HL-60 (cell line): ENCODE results near the gene COL4A6.

ENCODE experiments used
- GABPA ChIP-seq: IDR thresholded peaks from 2 replicates; pipeline ENCODE4 v1.6.1; 2012; ENCODE audit warnings: low read depth
- POLR2AphosphoS5 ChIP-seq: IDR thresholded peaks from 2 replicates; pipeline ENCODE4 v1.6.1; 2012; ENCODE audit warnings: low read depth
- SPI1 ChIP-seq: IDR thresholded peaks from 2 replicates; pipeline ENCODE4 v1.6.1; 2012; ENCODE audit warnings: low read depth, mild to moderate bottlenecking, borderline replicate concordance
- TF ChIP-seq, protein P1 (sequence below): IDR thresholded peaks from one replicate; pipeline ENCODE4 v1.5.1; 2011; ENCODE audit warnings: low read length, control low read depth, inconsistent platforms; ENCODE audit not compliant: insufficient read depth
- TF ChIP-seq, protein P2 (sequence below): IDR thresholded peaks from 2 replicates; pipeline ENCODE4 v1.6.1; 2012; ENCODE audit warnings: low read depth; ENCODE audit not compliant: insufficient replicate concordance

DNA sequence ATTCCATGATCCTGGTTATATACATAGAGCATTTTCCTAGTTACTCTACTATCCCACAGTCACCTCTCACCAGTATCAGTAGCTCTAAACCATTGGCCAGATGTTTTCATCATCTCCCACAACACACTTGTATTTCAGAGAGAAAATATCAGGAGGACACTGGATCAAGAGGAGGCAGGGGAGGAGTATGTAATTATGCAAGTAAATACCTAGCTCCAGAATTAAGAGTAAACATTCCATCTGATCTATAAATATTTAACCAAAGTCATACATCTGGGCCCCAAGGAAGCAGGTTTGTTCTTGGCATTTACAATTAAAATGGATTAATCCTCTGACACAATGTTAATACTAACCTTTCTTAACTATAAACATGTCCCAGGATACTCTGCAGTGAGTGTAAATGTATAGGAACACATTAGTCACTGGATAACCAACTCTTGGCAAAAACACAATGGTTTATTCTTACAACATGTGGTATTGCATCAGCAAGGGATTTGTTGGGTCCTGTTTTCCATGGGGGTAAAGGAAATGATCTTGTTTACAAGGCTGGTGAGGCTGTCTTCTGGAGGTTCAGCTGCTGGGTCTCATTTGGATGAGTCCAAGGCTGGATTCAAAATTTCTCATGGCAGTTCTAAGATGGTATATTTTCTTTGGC lies 176.5 kb downstream of the COL4A6 start:
- TF ChIP-seq, protein P1, sequence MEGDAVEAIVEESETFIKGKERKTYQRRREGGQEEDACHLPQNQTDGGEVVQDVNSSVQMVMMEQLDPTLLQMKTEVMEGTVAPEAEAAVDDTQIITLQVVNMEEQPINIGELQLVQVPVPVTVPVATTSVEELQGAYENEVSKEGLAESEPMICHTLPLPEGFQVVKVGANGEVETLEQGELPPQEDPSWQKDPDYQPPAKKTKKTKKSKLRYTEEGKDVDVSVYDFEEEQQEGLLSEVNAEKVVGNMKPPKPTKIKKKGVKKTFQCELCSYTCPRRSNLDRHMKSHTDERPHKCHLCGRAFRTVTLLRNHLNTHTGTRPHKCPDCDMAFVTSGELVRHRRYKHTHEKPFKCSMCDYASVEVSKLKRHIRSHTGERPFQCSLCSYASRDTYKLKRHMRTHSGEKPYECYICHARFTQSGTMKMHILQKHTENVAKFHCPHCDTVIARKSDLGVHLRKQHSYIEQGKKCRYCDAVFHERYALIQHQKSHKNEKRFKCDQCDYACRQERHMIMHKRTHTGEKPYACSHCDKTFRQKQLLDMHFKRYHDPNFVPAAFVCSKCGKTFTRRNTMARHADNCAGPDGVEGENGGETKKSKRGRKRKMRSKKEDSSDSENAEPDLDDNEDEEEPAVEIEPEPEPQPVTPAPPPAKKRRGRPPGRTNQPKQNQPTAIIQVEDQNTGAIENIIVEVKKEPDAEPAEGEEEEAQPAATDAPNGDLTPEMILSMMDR = no peak
- TF ChIP-seq, protein P2, sequence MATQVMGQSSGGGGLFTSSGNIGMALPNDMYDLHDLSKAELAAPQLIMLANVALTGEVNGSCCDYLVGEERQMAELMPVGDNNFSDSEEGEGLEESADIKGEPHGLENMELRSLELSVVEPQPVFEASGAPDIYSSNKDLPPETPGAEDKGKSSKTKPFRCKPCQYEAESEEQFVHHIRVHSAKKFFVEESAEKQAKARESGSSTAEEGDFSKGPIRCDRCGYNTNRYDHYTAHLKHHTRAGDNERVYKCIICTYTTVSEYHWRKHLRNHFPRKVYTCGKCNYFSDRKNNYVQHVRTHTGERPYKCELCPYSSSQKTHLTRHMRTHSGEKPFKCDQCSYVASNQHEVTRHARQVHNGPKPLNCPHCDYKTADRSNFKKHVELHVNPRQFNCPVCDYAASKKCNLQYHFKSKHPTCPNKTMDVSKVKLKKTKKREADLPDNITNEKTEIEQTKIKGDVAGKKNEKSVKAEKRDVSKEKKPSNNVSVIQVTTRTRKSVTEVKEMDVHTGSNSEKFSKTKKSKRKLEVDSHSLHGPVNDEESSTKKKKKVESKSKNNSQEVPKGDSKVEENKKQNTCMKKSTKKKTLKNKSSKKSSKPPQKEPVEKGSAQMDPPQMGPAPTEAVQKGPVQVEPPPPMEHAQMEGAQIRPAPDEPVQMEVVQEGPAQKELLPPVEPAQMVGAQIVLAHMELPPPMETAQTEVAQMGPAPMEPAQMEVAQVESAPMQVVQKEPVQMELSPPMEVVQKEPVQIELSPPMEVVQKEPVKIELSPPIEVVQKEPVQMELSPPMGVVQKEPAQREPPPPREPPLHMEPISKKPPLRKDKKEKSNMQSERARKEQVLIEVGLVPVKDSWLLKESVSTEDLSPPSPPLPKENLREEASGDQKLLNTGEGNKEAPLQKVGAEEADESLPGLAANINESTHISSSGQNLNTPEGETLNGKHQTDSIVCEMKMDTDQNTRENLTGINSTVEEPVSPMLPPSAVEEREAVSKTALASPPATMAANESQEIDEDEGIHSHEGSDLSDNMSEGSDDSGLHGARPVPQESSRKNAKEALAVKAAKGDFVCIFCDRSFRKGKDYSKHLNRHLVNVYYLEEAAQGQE = no peak
- no peak for TF ChIP-seq POLR2AphosphoS5
- no peak for TF ChIP-seq SPI1
- TF ChIP-seq GABPA = no peak
